ENCODE data around the gene ANAPC15. TPM values are rescaled to one million over a fixed set of nuclear protein-coding genes. Genes with fewer than 3 reads are reported as not detected.

ANAPC15 gene
- total RNA-seq, 1 experiment from 2014 or later, result 65.6 TPM

GRCh38 chr11:72067266-72067665, 45.2 kb downstream of the ANAPC15 start:
- H3K79me2 ChIP-seq (ENCODE audit: insufficient read depth, low read length), result peaks cover 86% of the 10 kb centered on the region
- H3K4me3 ChIP-seq (replicated peaks in 1 of 2; ENCODE audit: low read depth in 1 of 2, low read length in 2 of 2), result no peak overlapping the region
- H3K27me3 ChIP-seq (ENCODE audit: insufficient read depth, low read length), result no peaks in the 10 kb centered on the region
- BruUV-seq (replicated peaks), result no TSS peak
- ChIA-PET POLR2A (interaction anchor here (1.2 kb wide), 1 partner anchor 10 kb away, joined by 3 read pairs; no protein-coding TSS in a partner anchor), RAD21 (ENCODE audit: low non-redundant PET in 1 of 2, low total read pairs in 2 of 2, uncharacterized antibody in 2 of 2, unreplicated experiment in 2 of 2) (no interaction called here), CTCF (interaction anchor here (1.0 to 1.5 kb wide), 3 partner anchors 10 to 42 kb away, joined by 3 to 5 read pairs (median 3); no protein-coding TSS in a partner anchor)
- no peaks in the 10 kb centered on the region for H3K9me2 ChIP-seq (ENCODE audit: insufficient read depth)
- H3K36me3 ChIP-seq (ENCODE audit: control insufficient read depth in 1 of 2, insufficient read depth in 2 of 2, low read length in 2 of 2), result peaks cover 2 to 7% of the 10 kb centered on the region in 2 experiments; a peak in 3 of 4 replicates
- H3K27ac ChIP-seq (ENCODE audit: low read depth, low read length), result no peak overlapping the region
- no peak overlapping the region for H2AFZ ChIP-seq (ENCODE audit: low read depth, low read length, poor library complexity, severe bottlenecking)
- TF ChIP-seq ZNF274 (IDR thresholded peaks at IDR 0.05; ENCODE audit: low read depth, low read length), result no peak
- TF ChIP-seq EZH2 (IDR thresholded peaks at IDR 0.05), result no peak
- TF ChIP-seq RAD21 (IDR thresholded peaks at IDR 0.05; ENCODE audit: low read depth), result no peak
- TF ChIP-seq ATF3 (IDR thresholded peaks at IDR 0.05), result no peak
- TF ChIP-seq POLR2A (IDR thresholded peaks at IDR 0.05; ENCODE audit: borderline replicate concordance, extremely low read depth, insufficient read depth, insufficient read length), result no peak
- TF ChIP-seq CBX3 (IDR thresholded peaks at IDR 0.05; ENCODE audit: low read depth), result no peak
- no peak for TF ChIP-seq SP1 (IDR thresholded peaks at IDR 0.05; ENCODE audit: low read depth)
- TF ChIP-seq, protein P1, sequence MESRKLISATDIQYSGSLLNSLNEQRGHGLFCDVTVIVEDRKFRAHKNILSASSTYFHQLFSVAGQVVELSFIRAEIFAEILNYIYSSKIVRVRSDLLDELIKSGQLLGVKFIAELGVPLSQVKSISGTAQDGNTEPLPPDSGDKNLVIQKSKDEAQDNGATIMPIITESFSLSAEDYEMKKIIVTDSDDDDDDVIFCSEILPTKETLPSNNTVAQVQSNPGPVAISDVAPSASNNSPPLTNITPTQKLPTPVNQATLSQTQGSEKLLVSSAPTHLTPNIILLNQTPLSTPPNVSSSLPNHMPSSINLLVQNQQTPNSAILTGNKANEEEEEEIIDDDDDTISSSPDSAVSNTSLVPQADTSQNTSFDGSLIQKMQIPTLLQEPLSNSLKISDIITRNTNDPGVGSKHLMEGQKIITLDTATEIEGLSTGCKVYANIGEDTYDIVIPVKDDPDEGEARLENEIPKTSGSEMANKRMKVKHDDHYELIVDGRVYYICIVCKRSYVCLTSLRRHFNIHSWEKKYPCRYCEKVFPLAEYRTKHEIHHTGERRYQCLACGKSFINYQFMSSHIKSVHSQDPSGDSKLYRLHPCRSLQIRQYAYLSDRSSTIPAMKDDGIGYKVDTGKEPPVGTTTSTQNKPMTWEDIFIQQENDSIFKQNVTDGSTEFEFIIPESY (IDR thresholded peaks at IDR 0.05; ENCODE audit: extremely low read depth, insufficient replicate concordance, low read length), result no peak
- no peak for TF ChIP-seq FOSL1 (IDR thresholded peaks at IDR 0.05; ENCODE audit: low read depth)
- no peak overlapping the region for H3K9ac ChIP-seq (ENCODE audit: low read length)
- H4K20me1 ChIP-seq (ENCODE audit: insufficient read depth), result no peaks in the 10 kb centered on the region
- intact Hi-C loops (cut with micrococcal nuclease), result no loop called here
- peaks cover 33 to 34% of the 10 kb centered on the region in 2 experiments for H3K4me1 ChIP-seq (ENCODE audit: control insufficient read depth in 1 of 2, insufficient read depth in 2 of 2, low read length in 2 of 2)
- DNase-seq (ENCODE audit: low read depth, low spot score), result no peak
- no peak overlapping the region for H3K4me2 ChIP-seq (ENCODE audit: low read length)
- no peaks in the 10 kb centered on the region for H3K9me3 ChIP-seq (ENCODE audit: control insufficient read depth in 1 of 2, insufficient read depth in 1 of 2, low read depth in 1 of 2, low read length in 2 of 2)
- ATAC-seq, result no peak

All from HCT116 (cell line).